HepG2 (cell line): ENCODE measurements around the gene WDR26. TPM values are rescaled to one million over a fixed set of nuclear protein-coding genes. Genes with fewer than 3 reads are reported as not detected.

Source experiments
- AGO2 ChIP-seq: fragments of 200-400 bp; formaldehyde crosslinking; optimal IDR thresholded peaks from 2 replicates; pipeline ENCODE3; 2017; ENCODE audit warnings: mild to moderate bottlenecking, low read depth, low read length, moderate library complexity
- CENPT ChIP-seq: sonication (generic); formaldehyde crosslinking; IDR thresholded peaks from 2 replicates; pipeline ENCODE4 v1.8.0; 2022; ENCODE audit warnings: low read depth, mild to moderate bottlenecking, moderate library complexity, missing genetic modification reagents
- HOXA5 ChIP-seq: sonication (generic); formaldehyde crosslinking; IDR thresholded peaks from 2 replicates; pipeline ENCODE4 v1.4.0; 2020; ENCODE audit warnings: missing genetic modification reagents
- ISX ChIP-seq: sonication (generic); formaldehyde crosslinking; conservative IDR thresholded peaks from 2 replicates; pipeline ENCODE4 v1.5.0; 2020; ENCODE audit warnings: missing genetic modification reagents
- KDM5A ChIP-seq: fragments of 200-600 bp; sonication (generic); IDR thresholded peaks from 2 replicates; pipeline ENCODE4 v1.7.0; 2018; ENCODE audit warnings: antibody characterized with exemption, mild to moderate bottlenecking, low read length, borderline replicate concordance
- KLF12 ChIP-seq: sonication (generic); formaldehyde crosslinking; IDR thresholded peaks from 2 replicates; pipeline ENCODE4 v1.4.0; 2020; ENCODE audit warnings: missing genetic modification reagents, borderline replicate concordance
- MAFG ChIP-seq: sonication (generic); formaldehyde crosslinking; IDR thresholded peaks from 2 replicates; pipeline ENCODE4 v1.5.1; 2020; ENCODE audit warnings: mild to moderate bottlenecking, missing genetic modification reagents
- MAFK ChIP-seq, 2 experiments: IDR thresholded peaks in 1 of 2; conservative IDR thresholded peaks in 1 of 2; 2 replicates each; pipeline ENCODE4 v1.6.1; 2011; ENCODE audit warnings: improper control_type of control experiment in 2 of 2, low read length in 2 of 2
- MBD4 ChIP-seq: IDR thresholded peaks from 2 replicates; pipeline ENCODE4 v1.6.1; 2012; ENCODE audit warnings: low read length, inconsistent platforms, borderline replicate concordance
- NKX3-1 ChIP-seq: sonication (generic); formaldehyde crosslinking; IDR thresholded peaks from 2 replicates; pipeline ENCODE4 v1.5.0; 2020; ENCODE audit warnings: missing genetic modification reagents
- PCBP2 ChIP-seq: fragments of 200-400 bp; formaldehyde crosslinking; optimal IDR thresholded peaks from 2 replicates; pipeline ENCODE3; 2018; ENCODE audit warnings: low read length, low read depth; ENCODE audit not compliant: poor library complexity, severe bottlenecking
- PHF20 ChIP-seq: sonication (generic); formaldehyde crosslinking; IDR thresholded peaks from 2 replicates; pipeline ENCODE4 v1.5.0; 2020; ENCODE audit warnings: mild to moderate bottlenecking, missing genetic modification reagents
- POLR2G ChIP-seq: fragments of 200-400 bp; formaldehyde crosslinking; IDR thresholded peaks from 2 replicates; pipeline ENCODE4 v1.6.1; 2018; ENCODE audit warnings: mild to moderate bottlenecking, low read depth, low read length, moderate library complexity
- RFX3 ChIP-seq: IDR thresholded peaks from 2 replicates; pipeline ENCODE4 v1.6.1; 2016; ENCODE audit warnings: missing biosample characterization, missing genetic modification reagents
- SATB2 ChIP-seq: sonication (generic); formaldehyde crosslinking; IDR thresholded peaks from 2 replicates; pipeline ENCODE4 v1.5.0; 2020; ENCODE audit warnings: missing genetic modification reagents
- SETDB1 ChIP-seq: sonication (generic); formaldehyde crosslinking; IDR thresholded peaks from 2 replicates; pipeline ENCODE4 v1.5.1; 2020; ENCODE audit warnings: missing genetic modification reagents, mild to moderate bottlenecking, borderline replicate concordance
- STAG1 ChIP-seq: sonication (generic); formaldehyde crosslinking; IDR thresholded peaks from 2 replicates; pipeline ENCODE4 v1.4.0; 2020; ENCODE audit warnings: missing genetic modification reagents
- U2AF1 ChIP-seq: fragments of 200-400 bp; formaldehyde crosslinking; optimal IDR thresholded peaks from 2 replicates; pipeline ENCODE3; 2017; ENCODE audit warnings: mild to moderate bottlenecking, low read depth, low read length
- ZBTB3 ChIP-seq: sonication (generic); formaldehyde crosslinking; IDR thresholded peaks from 2 replicates; pipeline ENCODE4 v1.4.0; 2020; ENCODE audit warnings: low read depth, mild to moderate bottlenecking, moderate library complexity, missing genetic modification reagents, borderline replicate concordance
- ZBTB44 ChIP-seq: sonication (generic); formaldehyde crosslinking; IDR thresholded peaks from 2 replicates; pipeline ENCODE4 v1.4.0; 2020; ENCODE audit warnings: missing genetic modification reagents
- ZNF136 ChIP-seq: sonication (generic); formaldehyde crosslinking; IDR thresholded peaks from 2 replicates; pipeline ENCODE4 v1.8.1; 2022; ENCODE audit warnings: low read depth, mild to moderate bottlenecking, moderate library complexity, missing genetic modification reagents
- ZNF496 ChIP-seq: sonication (generic); formaldehyde crosslinking; IDR thresholded peaks from 2 replicates; pipeline ENCODE4 v1.8.1; 2023; ENCODE audit warnings: mild to moderate bottlenecking, moderate library complexity, missing genetic modification reagents; ENCODE audit not compliant: insufficient replicate concordance
- ZNF563 ChIP-seq: sonication (generic); formaldehyde crosslinking; IDR thresholded peaks from 2 replicates; pipeline ENCODE4 v1.8.0; 2022; ENCODE audit warnings: mild to moderate bottlenecking, moderate library complexity, missing genetic modification reagents
- ZNF589 ChIP-seq: sonication (generic); formaldehyde crosslinking; conservative IDR thresholded peaks from 2 replicates; pipeline ENCODE4 v1.8.0; 2022; ENCODE audit warnings: mild to moderate bottlenecking, moderate library complexity, missing genetic modification reagents
- ZNF691 ChIP-seq: sonication (generic); formaldehyde crosslinking; IDR thresholded peaks from 2 replicates; pipeline ENCODE4 v1.4.0; 2020; ENCODE audit warnings: missing genetic modification reagents, low read depth, mild to moderate bottlenecking, borderline replicate concordance
- ZNF746 ChIP-seq: sonication (generic); formaldehyde crosslinking; IDR thresholded peaks from 2 replicates; pipeline ENCODE4 v1.8.0; 2022; ENCODE audit warnings: mild to moderate bottlenecking, missing genetic modification reagents
- polyA plus RNA-seq, 8 experiments: library from polyadenylated mRNA; depleted of rRNA in 3 of 8; stranded (reverse) in 7 of 8; unstranded in 1 of 8; fragments of >200 nt; fragmentation: Illumina TruSeq in 4 of 8; extraction: Trizol in 4 of 8; gene quantifications; 2 replicates each; pipeline versions ENCODE4 v1.2.1 to v1.2.3, GENCODE V29; 2011 to 2016; ENCODE audit warnings: low read depth in 4 of 8, missing spikeins in 1 of 8, mixed read lengths in 1 of 8; ENCODE audit not compliant: insufficient read depth in 1 of 8
- total RNA-seq, 5 experiments: library from RNA; depleted of rRNA; stranded (reverse); fragments of >200 nt; fragmentation: Illumina TruSeq; extraction: Trizol; gene quantifications; 2 replicates each; pipeline ENCODE4 v1.2.3, GENCODE V29; 2016; ENCODE audit warnings: low read depth in 1 of 5
- TF ChIP-seq, protein P1 (sequence below): sonication (generic); formaldehyde crosslinking; IDR thresholded peaks from 2 replicates; pipeline ENCODE4 v1.8.0; 2022; ENCODE audit warnings: mild to moderate bottlenecking, missing genetic modification reagents, moderate library complexity

WDR26 gene
- total and polyA plus RNA-seq, 2 of the 13 experiments (the other 11 are each of a cell fraction or from before 2014, with no cell fraction given): 13.2 to 23.7 TPM

- TF ChIP-seq MBD4 (no peak), ZNF136 (CRISPR knock-in tag) (peak; percentile 32; the same call in 1 of the 2 replicates), ZBTB3 (CRISPR knock-in tag) (no peak), CENPT (CRISPR knock-in tag) (no peak), SATB2 (CRISPR knock-in tag) (no peak; the same call in 1 of the 2 replicates), KLF12 (CRISPR knock-in tag) (0 out of 2 replicates have a peak, but pooled peaks have one; percentile 49), U2AF1 (no peak), SETDB1 (CRISPR knock-in tag) (no peak), AGO2 (peak; percentile 62), PHF20 (CRISPR knock-in tag) (peak; percentile 70), NKX3-1 (CRISPR knock-in tag) (no peak; the same call in 1 of the 2 replicates), RFX3 (CRISPR knock-in tag) (no peak), STAG1 (no peak), PCBP2 (no peak), MAFK (conservative IDR thresholded peaks at IDR 0.05 in 1 of 2, IDR thresholded peaks at IDR 0.05 in 1 of 2; ENCODE audit: low read length in 2 of 2) (no peak), ZNF691 (CRISPR knock-in tag) (no peak), KDM5A (peak; percentile 56; the same call in 1 of the 2 replicates), ZNF746 (CRISPR knock-in tag) (peak; percentile 60; the same call in 1 of the 2 replicates), ZNF589 (0 out of 2 replicates have a peak, but pooled peaks have one; percentile 70), ZNF563 (CRISPR knock-in tag) (no peak; the same call in 1 of the 2 replicates), ZNF496 (CRISPR knock-in tag) (no peak), MAFG (CRISPR knock-in tag) (no peak), ISX (CRISPR knock-in tag) (no peak), ZBTB44 (CRISPR knock-in tag) (no peak), HOXA5 (CRISPR knock-in tag) (peak; percentile 83; the same call in 1 of the 2 replicates), POLR2G (peak; percentile 91)
- TF ChIP-seq, protein P1, sequence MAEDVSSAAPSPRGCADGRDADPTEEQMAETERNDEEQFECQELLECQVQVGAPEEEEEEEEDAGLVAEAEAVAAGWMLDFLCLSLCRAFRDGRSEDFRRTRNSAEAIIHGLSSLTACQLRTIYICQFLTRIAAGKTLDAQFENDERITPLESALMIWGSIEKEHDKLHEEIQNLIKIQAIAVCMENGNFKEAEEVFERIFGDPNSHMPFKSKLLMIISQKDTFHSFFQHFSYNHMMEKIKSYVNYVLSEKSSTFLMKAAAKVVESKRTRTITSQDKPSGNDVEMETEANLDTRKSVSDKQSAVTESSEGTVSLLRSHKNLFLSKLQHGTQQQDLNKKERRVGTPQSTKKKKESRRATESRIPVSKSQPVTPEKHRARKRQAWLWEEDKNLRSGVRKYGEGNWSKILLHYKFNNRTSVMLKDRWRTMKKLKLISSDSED: no peak
Measured at GRCh38 chr1:224434691-224435317, at the start of gene WDR26 (continued).
